GM21528 (cell line): ENCODE data around the gene RPP25L.

Experiments used
- ATAC-seq: cut with Tn5 transposase; IDR thresholded peaks from one replicate; pipeline ENCODE4 v1.9.1; 2021; ENCODE audit warnings: mild to moderate bottlenecking, moderate library complexity; ENCODE audit not compliant: unreplicated experiment, low FRiP score

RPP25L gene

DNA sequence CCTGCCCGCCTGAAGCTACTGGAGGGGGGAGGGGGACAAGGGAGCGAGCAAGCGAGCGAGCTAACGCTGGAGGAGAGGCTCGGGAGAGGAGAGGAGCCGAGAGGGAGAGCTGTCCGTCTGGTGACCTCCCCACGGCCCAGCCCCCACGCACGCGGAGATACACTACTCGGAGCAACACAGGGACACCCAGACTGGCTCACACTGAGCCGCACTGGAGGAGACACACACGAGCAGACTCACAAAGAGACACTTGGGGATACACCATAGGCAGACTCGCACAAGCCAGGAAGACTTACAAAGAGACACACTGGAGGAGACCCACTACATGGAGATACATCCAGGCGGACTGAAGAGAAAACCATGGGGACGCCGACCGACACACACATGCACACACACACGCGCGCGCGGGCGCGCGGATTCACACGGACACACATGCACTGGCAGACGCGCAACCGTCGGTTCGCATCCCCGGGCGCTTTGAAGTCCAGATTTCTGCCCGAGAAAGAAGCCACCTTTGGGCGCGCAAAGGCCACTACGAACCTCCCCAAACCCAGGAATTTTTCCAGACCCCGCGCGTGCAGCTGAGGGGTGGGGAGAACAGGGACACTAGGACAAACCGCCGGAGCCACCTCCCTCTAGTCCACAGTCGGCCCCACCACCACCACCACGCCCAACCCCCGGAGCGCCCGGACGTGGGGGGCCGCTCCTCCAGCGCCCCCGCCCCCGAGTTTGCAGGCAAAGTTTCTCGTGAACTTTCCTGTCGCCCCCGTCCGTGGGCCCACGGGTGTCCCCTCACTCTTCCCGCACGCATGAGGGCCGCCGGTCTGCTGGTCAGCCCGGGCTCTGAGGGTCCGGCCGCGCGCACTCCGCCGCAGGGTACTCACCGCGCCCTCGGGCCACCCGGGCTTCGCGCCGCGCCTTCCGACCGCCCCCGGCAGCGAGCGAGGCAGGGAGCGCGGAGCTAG, 22.9 kb downstream of the RPP25L start:
- ATAC-seq: no peak

DNA sequence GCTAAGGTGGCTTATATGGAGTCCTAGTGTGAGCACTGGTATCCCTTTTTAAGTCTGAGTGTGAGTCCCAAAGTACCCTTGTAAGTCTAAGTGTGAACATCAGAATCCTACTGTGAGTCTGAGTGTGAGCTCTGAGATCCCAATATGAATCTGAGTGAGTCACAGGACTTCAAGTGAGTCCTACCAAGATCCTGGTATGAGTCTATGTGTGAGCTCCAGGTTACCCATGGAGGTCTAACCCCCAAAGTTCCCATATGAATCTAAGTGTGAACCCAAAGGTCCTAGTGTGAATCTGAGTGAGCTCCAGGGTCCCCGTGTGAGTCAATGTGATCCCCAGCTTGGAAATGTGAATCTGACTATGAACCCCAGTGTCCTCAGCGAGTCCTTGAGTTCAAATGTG, 24.6 kb downstream of the RPP25L start:
- ATAC-seq: no peak

DNA sequence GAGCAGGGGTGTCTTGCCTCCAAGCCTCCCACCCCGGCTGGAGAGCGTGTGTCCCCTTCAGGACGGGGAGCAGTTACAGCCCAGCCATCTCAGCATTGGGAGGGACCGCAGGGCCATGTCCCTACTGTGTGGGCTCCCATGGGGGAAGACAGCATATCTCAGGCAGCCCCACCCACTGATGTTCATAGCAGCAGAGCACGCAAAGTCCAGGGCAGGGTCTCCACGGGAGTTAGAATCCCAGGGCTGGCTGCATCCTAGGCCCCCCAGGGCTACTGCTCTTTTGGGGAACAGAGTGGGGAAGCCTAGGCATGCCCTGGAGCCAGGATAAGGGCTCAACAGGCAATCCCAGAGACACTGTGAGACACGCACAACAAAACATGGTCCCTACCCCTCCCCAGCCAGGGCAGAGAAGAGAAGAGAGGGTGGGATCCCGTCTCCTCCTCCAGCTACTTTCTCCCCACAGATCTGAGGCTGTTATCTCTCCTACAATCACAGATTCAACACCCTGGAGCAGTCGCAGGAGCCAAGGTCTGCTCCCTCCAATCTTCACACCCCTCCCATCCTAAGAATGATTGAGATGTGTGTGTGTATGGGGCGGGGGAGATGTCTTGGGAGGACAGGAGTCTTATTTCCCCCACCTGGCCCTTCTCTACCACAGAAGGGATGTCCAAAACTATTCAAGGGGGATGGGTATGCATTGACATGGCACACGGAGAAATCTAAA, 25.8 kb downstream of the RPP25L start:
- no peak for ATAC-seq

DNA sequence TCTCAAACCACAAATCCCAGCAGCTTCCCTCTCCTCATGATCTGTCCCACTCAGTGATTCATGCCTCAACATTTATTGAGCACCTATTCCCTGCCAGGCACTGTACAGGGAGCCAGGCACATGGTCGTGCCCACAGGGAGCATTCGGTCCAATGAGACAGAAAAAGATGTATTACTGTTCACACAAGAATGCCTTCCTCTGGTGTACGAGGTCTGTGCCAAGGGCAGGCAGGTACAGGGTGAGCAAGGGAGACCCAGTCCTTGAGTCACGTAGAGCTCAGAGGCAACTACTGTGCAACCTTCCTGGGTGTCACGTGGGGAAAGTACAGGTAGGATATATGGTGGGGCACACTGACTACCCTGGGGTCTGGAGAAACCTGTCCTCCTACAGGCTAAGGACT, 26.9 kb downstream of the RPP25L start:
- ATAC-seq: no peak

DNA sequence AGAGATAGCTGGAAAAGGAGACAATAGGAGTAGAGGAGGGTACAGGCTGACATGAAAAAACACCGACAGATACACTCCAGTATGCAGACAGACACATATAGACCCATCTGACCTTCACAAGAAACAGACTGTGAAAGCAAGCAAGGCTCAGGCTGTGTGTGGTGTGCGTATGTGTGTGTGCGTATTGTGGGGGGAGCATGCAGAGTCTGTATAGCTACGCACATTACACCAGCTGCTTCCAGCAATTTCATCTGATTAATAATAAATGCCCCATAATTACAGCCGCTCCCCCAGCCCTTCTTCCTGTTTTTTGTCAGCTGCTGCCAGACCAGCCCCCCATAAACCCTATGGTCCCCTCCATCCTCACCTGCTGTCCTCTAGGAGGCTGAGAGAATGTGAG, 29.1 kb downstream of the RPP25L start:
- no peak for ATAC-seq

DNA sequence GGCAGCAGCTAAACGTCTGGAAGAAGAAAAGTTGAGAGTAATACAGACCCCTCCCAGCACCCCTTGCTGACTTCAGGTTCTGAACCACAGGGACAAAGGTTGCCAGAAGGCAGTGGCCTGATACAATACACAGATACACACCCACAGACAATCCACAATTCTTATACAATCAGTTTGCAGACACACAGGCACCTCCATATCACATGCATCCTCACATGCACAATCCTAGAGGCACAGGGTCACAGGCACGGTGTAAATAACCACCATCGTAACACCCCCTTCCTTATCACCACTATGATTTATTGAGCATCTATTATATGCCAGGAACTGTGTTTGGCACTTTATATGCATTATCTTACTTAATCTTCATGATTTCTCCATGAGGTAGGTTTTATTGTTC, 30.6 kb downstream of the RPP25L start:
- no peak for ATAC-seq

DNA sequence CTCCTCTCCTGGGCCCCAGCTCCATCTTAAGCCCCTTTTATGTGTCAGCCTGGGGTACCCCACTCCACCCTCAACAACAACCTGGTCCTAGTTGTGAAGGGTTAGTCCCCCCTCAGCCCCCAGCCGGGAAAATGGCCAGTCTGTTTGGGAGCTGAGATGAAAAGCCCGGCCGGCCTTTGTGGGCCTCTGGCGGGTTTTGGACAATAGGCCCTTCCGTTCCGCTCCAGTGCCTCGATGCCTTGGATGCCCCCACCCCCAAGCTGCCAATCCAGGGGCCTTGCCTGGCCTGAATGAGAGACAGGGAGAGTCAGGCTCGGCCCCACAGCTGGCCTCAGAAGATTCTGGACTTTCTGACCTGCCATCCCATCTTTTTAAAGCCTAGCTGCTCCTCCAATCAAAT, 31.5 kb downstream of the RPP25L start:
- ATAC-seq: no peak

DNA sequence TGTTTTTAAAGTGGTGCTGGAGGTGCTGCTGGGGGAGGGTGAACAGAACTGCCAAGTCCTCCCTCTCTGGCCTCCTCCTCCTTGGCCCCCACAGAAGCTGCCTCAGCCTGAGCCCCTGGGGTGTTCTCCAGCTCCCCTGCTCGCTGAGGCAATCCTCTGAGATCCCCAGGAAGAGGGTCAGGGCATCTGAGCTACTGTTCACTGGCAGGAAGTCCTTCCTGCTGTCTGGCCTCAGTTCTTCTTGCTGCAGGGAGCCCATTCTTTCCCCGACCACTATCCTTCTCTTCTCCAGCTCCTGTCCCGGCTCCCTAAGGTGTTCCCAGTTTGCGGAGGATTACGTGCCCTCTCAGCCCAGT, 32.1 kb downstream of the RPP25L start:
- ATAC-seq: no peak

DNA sequence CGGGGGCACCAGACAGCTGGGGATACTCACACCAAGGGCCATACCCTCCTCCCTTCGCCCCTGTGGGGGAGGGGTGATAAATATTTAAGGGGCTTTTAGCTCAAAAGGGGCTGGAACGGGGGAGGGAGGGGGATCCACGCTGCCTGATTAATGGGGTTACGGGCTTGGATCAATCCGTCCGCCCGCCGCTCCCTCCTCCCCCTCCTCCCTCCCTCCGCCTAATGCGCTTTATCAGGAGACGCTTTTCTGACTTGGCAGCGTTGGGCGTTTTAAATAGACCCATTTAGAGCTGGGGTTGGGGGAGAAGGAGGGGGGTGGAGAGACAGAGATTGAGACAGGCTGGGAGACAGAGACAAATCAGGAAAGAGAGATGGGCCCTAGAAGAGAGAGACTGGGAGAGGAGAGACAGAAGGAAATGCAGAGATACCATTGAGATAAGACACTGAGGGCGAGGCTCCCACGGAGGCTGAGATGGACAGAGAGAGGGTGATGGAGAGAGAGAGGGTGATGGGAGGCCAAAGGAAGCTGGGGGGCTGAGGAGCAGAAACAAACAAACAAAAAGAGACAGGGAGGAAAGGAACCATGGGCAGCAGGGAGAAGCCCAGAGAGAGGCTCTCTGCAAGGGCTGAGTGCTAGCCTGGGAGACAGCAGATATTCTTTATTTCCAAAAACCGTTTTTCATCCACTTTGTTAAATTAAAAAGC, 32.6 kb downstream of the RPP25L start:
- no peak for ATAC-seq

DNA sequence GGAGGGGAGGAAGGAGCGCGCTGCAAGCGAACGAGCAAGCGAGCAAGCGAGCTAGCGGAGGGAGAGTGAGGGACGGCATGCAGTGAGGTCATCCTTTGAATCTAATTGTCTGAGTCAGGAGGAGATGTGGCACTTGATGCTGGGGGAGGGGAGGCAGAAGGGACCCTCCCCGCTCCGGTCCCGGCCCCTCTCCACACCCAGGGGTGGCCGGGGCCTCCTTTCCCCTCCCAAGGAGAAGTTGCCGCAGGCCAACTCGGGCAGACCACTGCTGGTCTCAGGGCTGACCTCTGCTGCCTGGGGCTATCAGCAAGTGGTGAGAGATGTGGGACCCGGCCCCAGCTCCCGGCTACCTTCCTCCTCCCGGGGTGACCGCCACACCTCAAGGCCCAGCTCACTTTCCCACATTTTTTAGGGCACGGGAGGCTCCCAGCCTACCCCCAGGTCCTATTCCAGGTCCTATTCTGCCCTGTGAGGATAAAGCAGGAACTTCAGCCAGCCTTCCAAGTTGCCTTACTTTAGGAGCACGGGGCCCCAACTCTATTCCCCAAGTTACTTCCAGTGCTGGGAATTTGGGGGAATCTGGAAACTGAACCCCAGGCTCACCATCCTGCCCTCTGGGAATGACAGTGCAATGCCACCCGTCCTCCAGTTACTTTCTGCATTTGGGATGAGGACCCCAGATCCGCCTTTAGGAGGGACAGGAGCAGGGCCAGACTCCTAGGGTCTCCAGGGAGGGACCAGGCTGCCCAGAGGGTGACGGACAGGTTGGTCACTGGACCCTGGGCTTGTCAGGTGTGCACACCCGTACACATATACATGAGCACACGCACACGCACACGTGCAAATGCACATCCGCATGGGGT, 33.4 kb downstream of the RPP25L start:
- ATAC-seq: no peak

DNA sequence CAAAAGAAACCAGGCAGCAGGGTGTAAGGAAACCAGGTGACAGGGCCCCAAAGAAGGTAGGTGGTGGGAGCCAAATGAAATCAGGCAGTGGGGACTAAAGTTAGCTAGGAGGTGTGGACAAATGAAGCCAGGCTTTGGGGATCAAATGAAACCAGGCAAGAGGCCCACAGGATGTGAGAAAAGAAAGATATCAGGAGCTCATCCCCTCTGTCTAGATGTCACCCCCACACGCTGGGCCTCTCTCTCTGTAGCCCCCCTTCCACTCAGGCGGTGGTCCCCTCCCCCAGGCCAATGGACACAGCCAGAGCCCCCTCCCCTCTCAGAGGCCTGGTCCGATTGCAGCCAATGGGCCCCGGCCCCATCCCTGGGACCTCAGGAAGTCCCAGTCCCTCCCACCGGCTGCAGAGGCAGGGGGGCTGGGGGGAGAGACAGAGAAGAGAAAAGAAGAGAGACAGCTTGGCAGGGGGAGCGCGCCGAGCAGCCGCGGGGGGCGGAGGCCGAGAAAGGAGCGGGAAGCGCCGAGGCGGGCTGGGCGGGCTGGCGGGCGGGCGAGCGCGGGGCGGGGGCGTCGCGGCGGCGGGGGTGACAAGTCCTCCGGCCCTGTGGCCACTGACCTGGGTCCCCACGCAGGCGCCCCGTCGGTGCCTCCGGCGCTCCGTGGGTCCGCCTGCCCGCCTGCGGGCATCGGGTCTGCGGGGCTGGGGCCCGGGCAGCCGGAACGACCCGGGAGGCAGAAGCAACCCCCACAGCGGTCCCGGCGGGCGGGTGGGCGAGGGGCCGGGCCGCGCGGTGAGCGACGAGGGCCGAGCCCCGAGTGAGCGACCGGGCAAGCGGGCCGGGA, 34.3 kb downstream of the RPP25L start:
- no peak for ATAC-seq

DNA sequence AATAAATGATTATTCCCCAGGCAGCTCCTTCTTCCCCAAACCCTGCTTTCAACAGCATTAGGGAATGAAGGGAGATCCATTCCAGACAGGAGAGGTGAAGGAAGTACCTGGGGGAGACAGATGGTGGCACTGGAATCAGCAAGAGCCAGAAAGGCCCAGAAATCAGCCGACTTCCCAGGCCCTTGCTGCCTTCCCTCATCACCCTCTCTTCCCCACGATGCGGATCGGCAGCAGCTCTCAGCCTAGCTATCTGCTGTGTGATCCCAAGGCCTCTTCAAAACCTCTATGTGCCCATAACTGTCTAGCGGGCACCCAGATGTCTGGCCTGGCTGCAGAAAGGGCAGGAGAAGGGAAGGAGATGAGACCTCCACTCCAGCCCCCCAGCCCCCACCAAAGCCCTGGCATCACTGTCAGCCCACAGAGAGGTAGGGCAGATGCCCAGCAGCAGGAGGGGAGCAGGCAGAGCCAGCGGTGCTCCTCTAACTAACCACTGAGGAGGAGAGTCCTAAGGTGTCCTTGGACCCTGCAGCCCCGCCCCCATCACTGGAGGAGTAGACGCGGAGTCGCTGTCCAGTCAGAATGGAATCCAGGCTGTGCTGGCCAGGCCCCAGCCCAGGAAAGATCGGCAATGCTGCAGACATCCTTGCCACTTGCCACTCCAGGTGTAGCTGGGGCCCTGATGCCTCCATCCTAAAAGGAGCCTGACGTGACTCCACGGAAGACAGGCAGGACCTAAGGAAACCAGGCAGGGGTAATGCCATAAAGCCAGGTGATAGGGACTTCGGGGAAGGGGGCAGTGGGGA, 35.1 kb downstream of the RPP25L start:
- no peak for ATAC-seq

DNA sequence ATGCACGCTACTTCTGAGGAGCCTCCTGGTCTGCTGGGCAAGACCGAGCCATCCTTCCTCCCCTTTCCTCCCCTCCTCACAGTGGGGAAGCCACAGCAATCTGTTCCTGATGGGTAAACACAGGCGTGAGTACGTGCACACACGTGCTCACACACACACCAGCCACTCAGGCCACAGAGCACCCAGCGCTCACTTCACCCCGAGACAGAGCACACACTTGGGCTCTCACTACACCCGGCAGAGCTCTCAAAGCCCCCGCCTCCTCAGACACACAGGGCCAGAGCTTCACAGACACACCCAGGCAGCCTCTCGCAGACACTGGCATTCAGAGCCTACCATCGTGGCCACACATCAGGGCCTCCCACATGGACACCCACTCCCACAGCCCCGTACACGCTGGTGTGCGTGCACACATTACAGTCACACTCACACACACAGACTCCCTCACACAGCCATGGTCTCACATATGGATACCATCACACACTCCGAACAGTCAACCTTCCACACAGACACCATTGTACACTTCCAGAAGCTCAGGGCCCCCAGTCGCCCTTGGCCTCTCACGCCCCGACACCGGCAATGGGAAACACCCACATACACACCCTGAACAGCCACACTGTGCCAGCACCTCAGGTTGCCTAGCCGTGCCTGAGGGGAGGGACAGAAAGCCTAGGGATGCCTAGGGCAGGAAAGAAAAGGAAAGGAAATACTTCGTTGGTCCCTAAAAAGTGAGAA, 35.9 kb downstream of the RPP25L start:
- no peak for ATAC-seq

DNA sequence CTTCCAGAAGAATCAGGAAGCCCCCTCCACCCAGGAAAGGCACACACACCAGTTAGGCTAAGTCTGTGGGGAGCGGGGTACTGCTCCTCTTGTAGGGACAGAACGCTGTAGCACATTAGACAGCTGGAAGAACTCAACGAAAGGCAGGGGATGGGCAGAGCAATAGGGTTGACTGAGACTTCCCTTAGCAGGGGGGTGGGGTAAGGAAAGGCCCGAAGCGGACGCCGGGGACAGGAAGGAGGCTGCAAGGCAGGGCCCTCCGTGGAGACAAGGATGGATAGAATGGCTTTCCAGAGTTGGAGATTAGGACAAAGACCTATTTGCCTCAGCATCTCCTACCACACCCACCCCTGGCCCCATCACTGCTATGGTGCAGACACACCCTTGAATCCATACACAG, 36.7 kb downstream of the RPP25L start:
- ATAC-seq: no peak

DNA sequence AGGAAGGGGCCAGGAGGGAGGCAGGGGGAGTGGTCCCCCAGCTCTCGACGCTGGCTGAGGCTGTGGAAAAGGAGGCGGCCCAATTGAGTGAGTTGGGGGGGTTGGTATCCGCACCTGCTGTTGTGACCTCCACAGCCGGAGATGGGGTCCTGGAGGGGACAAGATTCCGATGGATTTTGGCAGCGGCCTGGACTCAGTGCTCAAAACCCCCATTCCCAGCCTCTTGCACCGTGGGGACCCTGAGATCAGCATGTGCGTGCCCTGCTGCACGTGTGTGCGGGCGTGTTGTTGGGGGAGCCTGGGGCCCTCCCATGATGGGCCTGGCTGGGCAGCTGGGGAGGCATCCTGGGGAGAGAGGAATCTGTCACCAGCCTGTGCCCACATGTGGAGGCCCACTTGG, 37.3 kb downstream of the RPP25L start:
- ATAC-seq: no peak

DNA sequence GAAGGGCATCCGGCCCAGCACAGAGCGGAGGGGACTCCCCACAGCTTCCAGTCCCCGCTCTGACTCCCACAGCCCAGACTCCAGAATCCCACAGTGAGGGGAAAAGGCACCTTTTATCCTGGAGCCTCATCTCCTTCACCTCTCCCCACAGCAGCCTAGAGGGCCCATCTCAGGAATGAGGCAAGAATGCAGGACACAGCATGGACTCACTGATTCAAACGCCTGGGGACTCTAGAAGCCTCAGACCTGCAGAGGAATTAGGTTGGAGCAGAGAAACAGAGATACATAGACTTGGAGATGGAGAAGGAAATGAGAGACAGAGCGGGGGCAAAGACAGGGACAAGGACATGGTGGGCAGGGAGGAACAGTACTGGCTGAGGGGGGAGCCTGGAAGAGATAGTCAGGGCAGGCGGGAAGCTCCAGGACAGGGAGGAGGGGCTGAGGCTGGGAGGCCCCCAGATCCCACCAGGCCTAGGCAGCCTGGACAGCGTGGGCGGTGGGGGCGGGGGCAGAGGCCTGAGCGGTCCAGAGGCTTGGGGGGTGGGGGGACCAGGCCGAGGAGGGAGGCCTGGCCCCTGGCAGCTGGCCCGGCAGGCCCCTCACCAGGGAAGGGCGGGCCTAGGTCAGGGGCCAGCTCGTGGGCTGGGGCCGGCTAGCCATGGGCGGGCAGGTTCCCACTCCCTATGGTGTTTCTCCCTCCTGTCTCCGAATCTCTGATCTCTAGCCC, 38.1 kb downstream of the RPP25L start:
- no peak for ATAC-seq

DNA sequence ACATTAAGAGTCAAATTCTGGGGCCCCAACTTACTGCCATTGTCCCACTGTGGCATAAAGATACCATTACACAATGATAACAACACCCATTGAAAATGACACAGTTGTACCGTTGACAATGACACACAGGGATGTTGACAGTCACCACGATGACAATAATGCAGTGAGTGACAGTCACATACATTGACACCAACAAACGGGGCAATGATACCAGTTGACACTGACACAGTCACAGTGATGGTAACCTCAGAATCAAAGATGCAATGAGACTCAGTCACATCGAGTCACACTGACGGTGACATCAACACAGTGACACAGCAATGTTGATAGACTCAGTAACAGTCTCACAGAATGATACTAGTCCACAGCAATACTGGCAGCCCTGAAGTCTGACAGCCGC, 39.3 kb downstream of the RPP25L start:
- no peak for ATAC-seq
